D341Med (cell line): ENCODE measurements around the gene IGLON5.

Source experiments
- DNase-seq: peaks from one replicate; pipeline ENCODE4 v3.0.0; 2012; ENCODE audit warnings: low spot score

IGLON5 gene

DNA sequence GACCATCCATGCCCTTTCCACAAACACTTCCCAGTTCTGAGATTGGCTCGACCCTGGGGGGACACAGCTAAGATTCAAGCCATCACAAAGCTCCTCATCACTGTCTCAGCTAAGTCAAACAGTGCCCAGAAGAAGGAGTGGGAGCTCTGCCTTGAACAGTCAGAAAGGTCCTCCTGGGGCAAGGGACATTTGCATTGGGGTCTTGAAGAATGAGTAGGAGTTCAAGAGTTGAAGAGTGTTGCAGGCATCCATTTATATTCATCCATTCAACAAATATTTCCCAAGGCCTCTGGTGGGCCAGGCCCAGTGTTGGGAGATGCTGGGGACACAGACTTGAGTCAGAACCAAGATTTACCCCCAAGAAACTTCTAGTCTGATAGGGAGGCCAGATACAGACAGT lies 6.5 kb downstream of the IGLON5 start:
- DNase-seq: no peak

DNA sequence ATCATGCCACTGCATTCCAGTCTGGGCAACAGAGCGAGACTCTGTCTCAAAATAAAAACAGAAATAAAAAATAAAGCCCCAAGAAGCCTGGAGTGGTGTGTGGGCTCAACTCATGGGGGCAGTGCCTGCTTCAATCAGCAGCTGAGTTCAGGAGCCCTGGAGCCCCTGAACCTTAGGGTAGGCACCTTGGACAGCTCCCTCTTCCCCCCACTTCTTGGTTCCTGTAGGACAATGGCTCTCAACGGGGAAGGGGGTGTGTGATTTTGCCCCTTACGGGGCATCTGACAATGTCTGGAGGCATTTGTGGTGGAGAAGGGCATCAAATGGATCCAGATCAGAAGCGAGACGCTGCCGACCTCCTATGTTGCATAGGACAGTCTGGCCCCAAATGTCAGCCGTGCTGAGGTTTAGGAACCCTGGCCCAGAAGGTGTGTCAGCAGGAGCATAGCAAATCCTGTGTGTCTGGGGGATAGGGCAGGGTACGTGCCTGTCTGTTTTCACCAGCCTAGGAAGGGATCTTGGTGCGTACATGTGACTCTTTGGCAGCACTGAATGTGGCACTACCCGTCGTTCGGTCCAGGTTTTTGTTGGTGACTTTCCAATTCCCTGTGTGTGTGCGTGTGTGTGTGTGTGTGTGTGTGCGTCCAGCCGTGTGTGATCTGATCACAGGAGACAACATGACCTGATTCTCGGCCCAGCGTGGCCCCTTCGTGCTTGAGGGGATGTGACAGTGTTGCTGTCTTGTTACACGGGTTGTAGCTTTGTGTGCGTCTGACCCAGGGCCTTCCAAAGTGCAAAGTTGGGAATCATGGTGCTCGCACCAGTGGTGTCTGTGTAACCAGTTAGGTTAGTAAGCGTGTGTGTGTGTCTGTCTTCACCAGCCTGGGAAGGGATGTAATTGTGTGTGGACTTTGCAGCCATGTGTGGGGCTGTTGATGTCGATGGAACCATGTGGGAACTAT lies 7.5 kb downstream of the IGLON5 start:
- no peak for DNase-seq

DNA sequence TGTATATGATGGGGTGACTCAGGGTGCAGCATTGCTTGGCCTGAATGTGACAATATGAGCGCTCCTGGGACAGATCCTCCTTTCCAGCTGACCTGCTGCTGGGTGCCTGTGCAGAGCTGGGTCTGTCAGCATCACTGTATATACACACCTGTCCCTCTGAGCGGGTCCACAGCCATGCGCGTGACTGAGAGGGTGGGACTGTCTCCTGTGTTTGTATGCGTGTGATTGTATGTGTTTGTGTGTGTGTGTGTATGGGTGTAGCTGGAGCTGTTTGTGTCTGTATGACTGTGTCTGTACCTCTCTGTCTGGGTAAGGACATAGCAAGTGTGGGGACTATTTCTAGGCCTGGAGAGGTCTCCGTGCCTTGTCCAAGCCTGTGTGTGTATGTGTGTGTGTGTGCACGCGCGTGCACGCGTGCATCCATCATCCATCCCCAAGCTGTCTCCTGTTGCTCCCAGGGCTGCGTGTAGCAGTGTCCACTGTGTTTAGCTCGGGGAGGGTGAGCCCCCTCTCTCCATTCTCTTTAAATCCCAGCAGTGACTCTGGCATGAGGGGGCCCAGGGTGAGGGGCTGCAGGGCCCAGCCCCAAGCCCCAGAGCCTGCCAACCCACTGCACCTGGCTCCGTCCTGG lies 8.3 kb downstream of the IGLON5 start:
- DNase-seq: no peak

DNA sequence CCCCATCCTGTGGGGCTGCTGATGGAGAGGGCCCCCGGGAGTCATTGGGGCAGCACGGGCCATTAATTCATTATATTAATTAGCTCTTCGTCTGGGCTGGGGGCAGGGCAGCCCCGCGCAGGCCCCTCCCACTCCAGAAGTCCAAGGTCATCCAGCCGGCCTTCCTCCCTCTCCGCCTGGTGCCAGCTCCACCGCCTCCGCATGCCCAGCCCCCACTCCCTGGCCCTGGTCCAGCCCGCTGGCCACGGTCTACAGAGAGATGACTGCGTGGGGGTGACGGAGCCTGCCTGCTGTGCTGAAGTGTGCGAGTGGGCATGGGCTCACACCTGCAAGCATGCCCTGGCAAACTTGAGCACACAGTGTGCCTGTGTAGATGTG lies 8.8 kb downstream of the IGLON5 start:
- no peak for DNase-seq

DNA sequence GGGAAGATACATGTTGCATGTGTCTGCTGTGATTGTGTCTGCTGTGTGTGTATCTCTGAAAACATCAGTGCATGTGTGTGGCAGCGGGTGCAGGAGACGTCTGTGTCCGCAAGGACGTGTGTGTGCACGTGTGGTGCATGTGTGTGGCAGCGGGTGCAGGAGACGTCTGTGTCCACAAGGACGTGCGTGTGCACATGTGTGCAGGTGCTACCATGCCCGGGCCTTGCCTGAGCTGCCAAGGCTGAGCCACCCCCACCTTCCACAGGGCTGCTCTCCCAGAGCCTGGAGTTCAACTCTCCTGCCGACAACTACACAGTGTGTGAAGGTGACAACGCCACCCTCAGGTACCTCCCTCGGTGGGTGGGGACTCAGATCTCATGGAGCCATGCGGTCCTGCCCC lies 10.4 kb downstream of the IGLON5 start:
- DNase-seq: no peak

DNA sequence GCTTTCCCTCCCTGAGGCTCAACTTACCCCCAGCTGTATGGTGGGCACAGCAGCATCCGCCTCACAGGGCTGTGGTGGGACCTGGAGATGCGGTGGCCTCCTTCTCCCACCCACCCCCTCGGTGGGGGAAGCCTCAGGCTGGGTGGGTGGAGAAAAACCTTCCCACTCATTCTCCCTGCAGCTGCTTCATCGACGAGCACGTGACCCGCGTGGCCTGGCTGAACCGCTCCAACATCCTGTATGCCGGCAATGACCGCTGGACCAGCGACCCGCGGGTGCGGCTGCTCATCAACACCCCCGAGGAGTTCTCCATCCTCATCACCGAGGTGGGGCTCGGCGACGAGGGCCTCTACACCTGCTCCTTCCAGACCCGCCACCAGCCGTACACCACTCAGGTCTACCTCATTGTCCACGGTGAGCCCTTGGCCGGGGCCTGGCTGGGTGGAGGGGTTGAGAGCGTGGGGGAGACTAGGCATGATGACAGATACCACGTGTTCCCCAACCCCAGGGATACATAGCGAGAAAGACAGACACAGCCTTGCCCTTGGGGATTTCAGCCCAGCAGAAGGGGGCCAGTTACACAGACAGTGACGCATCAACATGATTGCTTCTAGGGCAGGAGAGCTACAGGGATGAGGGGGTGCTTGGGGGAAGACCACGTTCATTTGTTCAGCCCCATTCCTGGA lies 12.2 kb downstream of the IGLON5 start:
- peak; percentile 19 for DNase-seq

DNA sequence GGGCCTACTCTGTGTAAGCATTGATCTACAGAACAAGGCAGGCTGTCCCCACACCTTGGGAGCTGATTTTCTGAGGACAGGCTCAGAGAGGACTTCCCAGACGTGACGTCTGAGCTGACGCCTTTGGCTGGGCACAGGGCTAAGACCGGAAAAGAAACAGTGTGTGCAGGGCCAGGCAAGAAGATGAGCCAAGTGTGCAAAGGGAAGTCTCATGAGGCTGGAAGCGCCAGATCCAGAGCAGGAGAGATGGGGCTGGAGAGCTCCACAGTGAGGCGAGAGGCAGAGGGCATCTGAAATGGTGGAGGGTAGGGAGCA lies 12.7 kb downstream of the IGLON5 start:
- DNase-seq: peak; percentile 14

DNA sequence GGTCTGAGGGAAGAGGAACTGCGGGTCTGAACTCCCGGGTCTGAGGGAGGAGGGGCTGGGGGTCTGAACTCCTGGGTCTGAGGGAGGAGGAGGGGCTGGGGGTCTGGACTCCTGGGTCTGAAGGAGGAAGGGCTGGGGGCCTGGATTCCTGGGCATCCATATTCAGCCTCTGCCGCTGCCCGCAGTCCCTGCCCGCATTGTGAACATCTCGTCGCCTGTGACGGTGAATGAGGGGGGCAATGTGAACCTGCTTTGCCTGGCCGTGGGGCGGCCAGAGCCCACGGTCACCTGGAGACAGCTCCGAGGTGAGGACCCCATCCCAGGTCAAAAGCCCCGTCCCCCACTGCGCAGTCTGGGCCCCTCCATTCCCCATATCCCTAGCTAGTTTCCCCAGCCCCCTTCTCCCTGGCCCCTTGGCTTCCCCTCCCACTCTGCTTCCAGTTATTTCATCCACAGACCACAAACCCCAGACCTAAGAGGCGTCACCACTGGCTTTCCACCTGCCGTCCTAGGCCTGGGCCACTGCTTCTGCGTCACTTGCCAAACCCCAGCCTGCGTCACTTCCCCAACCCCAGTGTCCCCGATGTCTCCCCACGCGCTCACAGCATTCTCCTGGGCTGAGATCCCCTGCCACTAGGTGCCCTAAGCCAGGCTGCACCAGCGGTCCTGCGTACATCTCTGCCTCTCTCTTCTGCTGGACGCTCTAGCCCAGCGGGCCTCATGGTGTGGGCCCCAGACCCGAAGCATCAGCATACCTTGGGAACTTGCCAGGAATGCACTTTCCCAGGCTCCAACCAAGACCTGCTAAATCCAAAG lies 13.9 kb downstream of the IGLON5 start:
- peak; percentile 25 for DNase-seq

DNA sequence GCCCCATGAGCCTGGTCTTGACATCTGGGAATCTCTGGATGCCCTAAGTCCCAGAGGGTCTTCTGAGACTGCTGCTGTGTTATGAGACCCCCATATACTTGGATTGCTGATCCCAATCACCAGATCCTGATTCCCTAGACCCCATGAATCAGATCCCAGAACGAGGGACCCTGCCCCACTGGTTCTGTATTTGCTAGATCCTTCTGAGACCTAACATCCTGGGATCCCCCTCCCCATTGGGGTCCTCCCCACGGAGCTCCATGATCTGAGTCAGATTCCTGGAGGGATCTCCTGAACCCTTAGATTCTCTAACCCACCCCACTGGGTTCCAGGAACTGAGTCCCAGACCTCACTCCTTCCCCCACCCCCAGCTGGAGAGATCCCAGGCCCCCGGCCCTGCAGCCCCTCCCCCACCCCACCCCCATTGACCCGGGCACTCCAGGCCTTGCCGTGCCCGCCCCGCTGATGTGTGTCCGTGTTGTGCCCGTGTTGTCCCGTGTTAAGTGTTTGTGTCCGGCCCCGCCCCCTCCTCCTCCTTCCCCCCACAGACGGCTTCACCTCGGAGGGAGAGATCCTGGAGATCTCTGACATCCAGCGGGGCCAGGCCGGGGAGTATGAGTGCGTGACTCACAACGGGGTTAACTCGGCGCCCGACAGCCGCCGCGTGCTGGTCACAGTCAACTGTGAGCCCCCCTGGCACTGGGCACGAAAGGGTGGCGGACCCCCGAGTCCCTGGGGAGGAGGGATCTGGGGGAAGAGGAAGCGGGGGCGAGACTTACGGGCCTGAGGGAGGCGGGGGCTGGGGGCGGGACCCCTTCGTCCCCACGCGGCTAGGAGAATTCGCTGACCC lies 15.0 kb downstream of the IGLON5 start:
- DNase-seq: peak; percentile 7

DNA sequence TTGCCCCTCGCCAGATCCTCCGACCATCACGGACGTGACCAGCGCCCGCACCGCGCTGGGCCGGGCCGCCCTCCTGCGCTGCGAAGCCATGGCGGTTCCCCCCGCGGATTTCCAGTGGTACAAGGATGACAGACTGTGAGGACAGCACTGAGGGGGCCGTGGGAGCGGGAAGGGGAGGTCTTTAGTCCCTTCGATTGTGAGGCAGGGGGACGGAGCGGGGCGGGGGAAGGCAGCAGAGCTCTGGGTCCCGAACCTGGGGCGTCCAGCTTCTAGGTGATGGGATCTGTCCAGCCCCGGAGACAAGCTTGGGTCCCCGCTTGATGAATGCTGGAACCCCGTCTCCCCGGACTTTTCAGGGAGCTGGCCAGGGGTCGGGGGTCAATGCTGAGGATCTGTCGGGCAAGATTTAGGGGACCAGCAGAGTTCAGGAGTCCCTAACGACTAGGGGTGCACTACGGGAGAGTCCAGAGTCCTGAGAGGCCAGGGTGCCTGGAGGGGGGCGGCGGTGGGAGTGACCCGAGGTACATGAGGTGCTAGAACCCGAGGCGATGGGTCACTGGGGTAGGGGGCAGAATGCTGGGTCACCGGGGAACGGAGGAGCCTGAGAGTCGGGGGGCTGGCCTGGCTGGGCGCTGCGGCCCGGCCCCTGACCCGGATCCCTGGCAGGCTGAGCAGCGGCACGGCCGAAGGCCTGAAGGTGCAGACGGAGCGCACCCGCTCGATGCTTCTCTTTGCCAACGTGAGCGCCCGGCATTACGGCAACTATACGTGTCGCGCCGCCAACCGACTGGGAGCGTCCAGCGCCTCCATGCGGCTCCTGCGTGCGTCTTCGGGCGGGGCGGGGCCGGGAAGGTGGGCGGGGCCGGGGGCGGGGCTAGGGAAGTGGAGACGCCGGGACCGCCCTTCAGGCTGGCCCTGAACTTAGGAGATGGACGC lies 15.9 kb downstream of the IGLON5 start:
- DNase-seq: peak; percentile 80

DNA sequence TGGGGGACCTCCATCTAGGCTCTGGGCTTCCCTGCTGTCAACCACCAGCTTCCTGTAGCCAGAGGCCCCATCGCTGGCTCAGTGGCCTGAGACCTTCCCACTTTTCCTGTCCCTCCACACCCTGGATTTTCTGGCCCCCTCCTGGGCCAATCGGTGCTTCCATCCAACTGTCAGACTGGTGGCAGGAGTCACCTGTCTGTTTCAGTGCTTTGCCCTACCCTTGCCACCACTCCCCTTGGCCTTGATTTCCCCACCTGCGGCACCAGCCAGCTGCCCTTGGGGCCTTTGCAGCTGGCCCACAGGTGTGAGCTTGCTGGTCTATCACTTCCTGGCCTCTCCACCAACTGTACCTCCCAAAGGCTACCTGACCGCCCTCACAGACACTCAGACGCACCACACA lies 18.0 kb downstream of the IGLON5 start:
- DNase-seq: no peak

DNA sequence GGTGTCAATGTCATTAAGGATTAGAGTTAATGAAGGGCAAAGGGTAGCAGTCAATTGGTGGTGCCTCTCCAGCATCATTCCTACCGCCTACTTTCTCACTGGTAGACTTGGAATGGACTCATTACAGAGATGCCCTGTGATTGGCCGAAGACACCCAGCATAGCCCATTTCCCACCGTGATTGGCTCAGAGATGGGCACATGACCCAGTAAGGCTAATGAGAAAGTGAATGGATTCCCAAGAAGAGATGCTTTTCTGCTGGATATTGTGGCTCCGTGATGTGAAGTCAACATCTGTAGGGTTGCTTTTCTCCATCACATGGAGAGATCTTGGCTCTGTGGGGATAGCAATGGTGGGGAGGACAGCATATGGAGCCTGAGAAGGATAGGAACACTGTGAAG lies 18.9 kb downstream of the IGLON5 start:
- DNase-seq: no peak

DNA sequence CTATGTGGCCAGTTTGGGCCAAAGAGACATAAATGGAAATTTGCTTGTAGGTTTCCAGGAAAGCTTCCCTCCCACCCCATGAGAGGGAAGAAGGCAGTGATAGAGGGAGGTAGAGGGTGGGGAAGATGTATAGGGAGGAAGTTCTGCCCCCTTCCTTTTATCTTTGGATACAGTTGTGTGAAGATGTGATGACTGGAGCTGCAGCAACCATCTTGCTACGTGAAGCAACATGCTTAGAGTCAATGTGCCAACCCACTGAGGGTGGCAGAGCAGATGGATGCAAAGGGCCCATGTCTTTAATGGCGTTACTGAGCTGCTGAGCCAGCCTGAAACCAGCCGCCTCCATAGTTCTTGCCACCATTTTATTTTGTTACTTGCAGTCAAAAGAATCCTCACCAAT lies 19.7 kb downstream of the IGLON5 start:
- DNase-seq: no peak

DNA sequence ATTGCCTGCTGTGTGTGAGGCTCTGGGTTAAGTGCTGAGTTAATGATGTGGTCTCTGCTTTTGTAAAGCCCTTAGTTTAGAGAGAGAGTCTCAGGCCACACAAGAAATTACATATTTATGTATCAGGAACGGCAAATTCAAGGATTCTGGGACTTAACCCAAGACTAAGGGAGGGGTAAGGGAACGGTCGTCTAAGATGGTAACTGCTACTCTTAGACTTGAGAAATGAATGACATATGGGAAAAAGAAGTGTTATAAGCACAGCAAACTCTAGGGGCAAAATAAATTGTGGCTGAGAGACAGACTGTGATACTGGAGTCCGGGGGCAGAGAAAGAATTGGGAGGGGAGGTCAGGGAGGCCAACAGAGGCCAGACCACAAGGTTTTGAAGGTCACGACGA lies 20.3 kb downstream of the IGLON5 start:
- no peak for DNase-seq

DNA sequence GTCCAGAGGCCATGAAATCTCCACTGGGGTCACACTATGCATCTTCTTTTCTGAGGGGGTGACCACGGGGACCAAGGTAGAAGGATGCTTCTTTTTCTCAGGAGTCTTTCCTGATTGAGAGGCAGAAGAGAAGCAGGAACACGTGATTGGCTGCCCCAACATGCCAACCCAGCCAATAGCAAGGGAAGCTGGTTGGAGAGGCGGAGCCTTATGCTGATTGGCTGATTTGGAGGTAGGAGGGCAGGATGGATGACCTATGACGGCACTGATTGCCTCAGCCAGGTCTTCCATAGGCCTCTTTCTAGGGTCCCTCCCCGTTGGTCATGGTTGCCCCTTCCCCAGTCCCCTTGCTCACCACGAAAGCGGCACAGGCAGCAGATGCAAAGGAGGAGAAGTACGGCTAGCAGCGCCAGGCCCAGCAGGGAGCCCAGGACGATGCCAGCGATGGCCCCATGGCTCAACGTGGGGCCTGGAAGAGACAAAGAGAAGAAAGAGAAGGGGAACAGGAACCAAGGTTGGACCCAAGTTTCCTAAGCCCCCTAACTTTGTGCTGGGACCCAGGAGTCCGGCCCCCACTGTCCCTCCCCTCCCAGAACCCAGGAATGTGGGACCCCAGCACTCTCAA lies 22.5 kb downstream of the IGLON5 start:
- no peak for DNase-seq

DNA sequence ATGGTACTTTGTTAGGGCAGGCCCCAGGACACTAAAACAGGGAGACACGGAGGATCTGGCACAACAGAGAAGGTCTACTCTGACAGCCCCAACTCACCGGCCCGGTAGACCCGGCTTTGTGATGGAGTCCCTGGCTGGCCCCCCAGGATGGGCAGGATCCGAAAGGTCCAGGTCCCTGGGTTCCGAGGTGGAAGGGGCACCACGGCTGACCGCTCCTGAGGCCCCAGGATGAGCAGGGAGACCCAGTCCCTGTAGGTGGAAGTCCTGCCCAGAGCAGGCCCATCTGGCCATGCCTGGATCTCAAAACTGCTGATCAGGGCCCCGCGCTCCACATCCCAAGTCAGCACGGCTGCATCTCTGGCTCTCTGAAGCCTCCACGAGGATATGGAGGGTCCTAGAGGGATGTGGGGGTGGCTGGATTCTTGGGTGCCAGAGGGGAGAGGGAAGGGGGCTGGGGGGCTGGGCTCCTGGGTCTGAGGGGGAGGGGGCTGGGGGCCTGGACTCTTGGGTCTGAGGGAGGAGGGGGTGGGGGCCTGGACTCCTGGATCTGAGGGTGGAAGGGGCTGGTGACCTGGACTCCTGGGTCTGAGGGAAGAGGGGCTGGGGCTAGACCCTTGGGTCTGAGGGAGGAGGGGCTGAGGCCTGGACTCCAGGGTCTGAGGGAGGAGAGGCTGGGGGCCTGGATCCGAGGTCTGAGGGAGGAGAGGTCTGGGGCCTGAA lies 25.9 kb downstream of the IGLON5 start:
- no peak for DNase-seq

DNA sequence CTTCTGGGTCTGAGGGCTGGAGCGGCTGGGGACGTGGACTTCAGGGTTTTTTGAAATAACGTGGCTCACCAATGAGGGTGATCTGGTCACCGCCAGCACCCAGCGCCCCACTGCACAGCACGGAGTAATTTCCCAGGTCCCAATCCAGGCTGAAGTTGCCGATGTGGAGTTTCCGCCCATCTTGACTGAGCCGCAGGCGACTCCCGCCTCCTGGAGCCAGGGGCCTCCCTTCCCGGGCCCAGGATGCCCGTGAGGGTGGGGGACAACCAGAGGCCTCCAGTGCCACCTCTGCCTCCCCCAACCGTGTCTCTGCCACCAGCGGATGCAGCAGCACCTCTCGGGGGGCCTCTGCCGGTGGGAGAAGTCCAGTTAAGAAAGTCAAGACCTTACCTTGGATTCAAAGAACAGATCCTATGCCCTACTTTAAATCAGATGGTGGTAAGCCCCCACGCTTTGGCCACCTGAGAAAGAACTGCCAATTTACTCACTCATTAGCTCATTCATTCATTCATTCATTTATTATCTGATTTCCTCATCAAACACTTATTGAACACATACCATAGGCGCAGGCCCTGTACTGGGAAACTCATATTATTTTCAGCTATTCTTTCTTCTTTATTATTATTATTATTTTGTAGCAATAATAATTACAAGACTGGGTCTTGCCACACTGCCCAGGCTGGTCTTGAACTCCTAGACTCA lies 26.6 kb downstream of the IGLON5 start:
- no peak for DNase-seq

DNA sequence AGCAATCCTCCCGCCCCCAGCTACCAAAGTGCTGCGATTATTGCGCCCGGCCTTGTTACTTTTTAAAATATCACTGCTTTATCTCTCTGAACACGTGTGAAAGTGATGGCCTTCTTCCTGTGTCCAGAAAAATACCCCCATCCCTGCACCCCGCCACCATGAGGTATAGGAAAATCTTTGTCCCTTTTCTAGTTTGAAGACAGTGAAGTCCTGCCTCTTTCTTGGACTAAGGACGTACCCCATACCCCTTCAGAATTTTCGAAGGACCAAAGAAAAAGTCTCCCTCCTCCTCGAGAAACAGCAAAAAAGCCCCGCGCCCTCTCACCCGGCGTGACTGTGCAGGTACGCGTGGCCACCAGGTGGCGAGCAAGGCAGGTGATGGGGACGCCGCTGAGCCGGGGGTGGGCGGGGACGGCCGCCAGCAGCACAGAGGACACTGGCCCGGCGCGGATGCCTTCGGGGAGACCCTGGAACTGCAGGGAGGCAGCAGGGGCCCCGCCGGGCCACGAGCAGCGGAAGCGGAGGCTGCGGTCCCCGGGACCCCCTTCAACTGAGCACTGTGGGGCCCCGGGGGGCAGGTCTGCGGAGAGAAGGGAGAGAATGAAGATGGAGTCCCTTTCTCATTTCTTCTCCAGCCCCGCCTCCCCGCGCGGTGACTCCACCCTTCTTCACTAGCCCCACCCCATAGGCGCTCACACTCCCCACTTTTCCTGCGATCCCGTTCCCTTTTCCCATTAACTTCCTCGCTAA lies 27.3 kb downstream of the IGLON5 start:
- DNase-seq: peak; percentile 93
